EL (cell line): ENCODE measurements around the gene C7orf57.
"Not testable (repeated sequence)": the region's sequence is repeated elsewhere in the genome, so short reads cannot be mapped to it uniquely, and the experiment has no call there.

Experiments
- DNase-seq: peaks from one replicate; pipeline ENCODE4 v3.0.0-alpha.2; 2016

C7orf57 gene

GRCh38 chr7:48038815-48039506, 3.6 kb downstream of the C7orf57 start:
- no peak for DNase-seq

GRCh38 chr7:48040944-48041652, 5.8 kb downstream of the C7orf57 start:
- peak; percentile 16 for DNase-seq

GRCh38 chr7:48041653-48041970, 6.3 kb downstream of the C7orf57 start:
- DNase-seq: peak; percentile 77

GRCh38 chr7:48042216-48042615, 6.9 kb downstream of the C7orf57 start:
- DNase-seq: peak; percentile 50

DNA sequence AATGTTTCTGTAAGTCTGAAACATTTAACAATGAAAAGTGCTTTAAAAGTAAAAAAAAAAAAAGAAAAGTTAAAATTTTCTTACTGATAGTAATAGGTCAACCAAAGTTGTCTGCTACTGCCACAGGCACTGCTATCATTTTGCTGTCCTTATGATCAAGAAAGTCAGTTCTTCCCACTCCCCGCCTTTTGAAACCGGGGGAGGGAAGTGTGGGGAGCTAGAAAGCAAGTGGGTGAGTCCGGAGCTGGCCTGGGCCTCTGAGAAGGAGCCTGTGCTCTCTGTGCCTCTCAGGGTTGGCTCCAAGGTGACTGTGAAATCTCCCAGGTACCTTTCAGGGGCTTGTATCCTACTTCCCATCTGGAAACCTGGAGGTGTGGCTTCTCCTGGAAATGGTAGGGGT, 7.3 kb downstream of the C7orf57 start:
- DNase-seq: no peak

DNA sequence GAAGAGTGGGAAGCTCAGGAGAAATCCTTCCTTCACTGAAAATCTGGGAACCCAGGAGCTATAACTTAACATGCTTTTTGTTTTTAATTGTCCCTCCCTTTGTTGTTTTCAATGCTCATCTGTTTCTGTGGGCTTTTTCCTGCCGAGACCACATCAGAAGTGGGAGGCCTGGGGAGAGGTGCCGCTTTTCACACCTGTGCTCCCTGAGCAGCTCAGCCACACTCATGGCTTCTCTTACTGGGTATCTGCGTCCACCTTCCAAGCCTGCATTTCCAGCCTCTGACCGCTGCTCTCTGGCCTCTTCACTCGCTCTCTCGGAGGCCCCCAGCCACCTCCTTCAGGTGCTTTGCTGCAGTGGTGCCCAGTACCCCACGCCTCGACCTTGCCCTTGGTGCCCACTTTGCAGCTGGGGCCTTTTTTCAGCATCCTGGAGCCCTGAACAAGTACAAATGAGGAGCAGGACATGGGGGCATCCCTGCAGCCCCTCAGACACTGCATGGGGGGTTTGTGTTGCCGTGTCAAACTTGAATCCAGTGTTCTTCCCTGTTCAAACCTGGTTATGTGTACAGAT, 9.9 kb downstream of the C7orf57 start:
- no peak for DNase-seq

GRCh38 chr7:48046458-48046857, 11.1 kb downstream of the C7orf57 start:
- no peak for DNase-seq

DNA sequence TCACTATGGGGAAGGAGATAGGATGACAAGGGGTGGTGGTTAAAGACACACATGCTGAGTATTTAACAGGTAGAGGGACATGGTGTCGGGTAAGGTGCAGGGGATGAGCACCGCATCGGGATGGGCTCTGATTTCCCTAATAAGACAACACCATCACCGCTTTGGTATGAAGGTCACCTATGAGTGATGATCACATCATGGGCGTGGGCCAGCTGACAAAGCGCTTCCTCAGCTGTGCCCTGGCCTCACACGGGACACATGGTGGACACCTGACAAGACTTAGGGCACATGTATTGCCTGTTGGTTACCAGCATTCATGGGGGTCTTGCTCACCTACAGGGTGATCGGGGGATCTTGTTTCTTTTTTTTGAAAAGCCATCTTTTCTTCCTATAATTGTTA, 12.8 kb downstream of the C7orf57 start:
- DNase-seq: no peak

DNA sequence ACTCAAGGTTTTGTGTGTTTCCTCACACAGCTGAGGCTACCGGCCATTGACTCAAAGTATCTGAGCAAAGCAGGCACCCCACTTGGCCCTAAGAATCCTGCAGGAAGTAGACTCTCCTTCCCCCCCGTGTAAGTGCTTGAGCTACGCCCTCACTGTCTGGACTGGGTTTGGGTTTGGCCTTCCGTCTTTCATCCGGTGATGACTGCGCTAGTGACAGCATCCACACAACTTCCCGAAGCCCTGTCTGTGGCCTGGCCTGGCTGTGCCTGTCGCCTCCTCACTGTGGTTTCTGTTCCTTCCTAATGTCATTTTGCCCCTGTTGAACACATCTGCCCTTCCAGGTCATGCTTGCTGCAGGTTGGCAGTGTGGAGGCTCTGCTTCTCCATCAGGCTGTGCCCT, 14.5 kb downstream of the C7orf57 start:
- no peak for DNase-seq

- peak; percentile 76 for DNase-seq
These were observed 17.4 kb downstream of the C7orf57 start for GRCh38 chr7:48052748-48053147.

GRCh38 chr7:48053736-48054135, 18.4 kb downstream of the C7orf57 start:
- DNase-seq: no peak

DNA sequence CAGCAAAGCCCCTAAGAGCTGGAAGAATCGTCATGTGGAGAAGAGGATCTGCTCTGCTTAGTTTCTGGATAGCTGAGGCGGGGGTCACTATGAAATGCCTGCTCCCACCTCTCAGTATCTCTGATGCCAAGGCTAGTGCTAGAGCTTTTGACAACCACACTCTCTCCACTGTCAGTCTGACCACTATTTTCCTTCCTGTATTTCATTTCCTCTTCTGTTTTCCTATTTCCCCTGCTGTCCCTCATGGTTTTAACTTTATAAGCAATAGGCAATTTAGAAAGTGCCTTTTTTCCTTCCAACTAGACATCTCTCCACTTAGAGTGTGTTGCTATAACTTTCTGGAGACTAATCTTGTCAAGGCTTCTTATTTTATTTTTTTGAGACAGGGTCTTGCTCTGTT, 23.6 kb downstream of the C7orf57 start:
- no peak for DNase-seq

GRCh38 chr7:48059706-48060105, 24.4 kb downstream of the C7orf57 start:
- DNase-seq: no peak

DNA sequence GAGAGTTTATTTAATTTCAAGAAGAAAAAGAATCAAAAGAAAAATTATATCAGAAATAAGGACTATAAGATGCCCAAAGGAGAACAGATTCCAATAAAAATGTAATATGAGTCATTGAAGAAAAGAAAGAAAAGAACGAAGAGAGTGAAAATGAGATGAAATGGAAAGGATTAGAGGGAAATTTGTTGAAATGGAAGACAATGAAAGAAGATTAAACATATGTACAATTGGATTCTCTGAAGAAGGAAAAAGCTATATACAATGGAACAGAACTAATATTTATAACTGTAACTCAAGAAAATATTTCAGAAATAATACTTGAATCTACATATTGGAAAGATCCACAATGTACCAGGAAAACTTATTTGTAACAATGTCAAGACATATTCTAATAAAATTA, 28.6 kb downstream of the C7orf57 start:
- DNase-seq: no peak

DNA sequence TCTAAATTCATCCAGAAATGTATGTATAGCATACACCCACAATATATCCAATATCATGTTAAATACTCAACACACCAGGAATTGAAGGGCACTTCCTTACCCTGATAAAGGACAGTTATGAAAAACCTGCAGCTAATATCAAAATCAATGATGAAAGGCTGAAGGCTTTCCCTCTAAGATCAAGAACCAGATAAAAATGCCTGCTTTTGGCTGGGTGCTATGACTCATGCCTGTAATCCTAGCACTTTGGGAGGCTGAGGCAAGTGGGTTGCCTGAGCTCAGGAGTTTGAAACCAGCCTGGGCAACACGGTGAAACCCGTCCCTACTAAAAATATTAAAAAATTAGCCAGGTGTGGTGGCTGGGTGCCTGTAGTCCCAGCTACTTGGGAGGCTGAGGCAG, 32.1 kb downstream of the C7orf57 start:
- DNase-seq: peak; percentile 42

DNA sequence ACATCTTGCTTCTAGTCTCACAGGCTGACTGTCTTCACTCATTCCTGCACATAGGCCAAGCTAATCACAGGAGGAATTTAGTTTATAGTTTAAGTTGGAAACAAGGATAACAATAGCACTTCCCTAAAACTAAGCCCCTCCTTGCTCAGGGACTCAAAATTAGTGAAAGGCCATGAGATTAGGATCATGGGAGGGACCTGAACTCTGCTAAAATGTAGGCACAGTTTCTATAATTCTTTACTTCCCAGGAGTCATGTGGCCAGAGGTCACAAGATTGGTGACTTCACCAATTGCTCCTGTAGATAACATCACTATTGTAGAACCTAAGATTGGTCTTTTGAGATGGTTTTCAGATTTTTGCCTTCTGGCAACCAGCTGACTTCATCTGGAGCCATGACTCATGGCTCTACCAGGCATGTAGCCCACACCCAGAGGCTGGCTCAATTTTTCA, 38.9 kb downstream of the C7orf57 start:
- DNase-seq: peak; percentile 71

GRCh38 chr7:48077423-48077822, 42.1 kb downstream of the C7orf57 start:
- no peak for DNase-seq

GRCh38 chr7:48078470-48078869, 43.1 kb downstream of the C7orf57 start:
- DNase-seq: no peak

DNA sequence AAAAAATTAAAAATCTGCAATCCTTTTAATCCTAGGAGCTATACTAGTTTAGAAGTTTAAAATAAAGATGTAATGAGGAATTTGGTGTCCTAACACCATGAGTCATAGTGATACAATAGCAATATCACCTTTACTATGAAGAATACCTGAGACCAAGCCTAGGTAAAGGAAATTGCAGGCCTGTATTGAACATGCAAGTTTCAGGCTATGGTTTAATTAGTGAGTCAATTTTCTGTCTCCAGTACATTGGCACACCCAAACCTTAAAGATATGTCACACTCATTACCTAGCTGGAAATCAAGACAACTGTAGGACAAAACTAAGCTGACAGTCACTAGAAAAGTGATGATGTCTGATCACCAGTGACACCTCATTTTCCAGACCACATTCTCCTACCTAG, 47.0 kb downstream of the C7orf57 start:
- DNase-seq: not testable (repeated sequence)

DNA sequence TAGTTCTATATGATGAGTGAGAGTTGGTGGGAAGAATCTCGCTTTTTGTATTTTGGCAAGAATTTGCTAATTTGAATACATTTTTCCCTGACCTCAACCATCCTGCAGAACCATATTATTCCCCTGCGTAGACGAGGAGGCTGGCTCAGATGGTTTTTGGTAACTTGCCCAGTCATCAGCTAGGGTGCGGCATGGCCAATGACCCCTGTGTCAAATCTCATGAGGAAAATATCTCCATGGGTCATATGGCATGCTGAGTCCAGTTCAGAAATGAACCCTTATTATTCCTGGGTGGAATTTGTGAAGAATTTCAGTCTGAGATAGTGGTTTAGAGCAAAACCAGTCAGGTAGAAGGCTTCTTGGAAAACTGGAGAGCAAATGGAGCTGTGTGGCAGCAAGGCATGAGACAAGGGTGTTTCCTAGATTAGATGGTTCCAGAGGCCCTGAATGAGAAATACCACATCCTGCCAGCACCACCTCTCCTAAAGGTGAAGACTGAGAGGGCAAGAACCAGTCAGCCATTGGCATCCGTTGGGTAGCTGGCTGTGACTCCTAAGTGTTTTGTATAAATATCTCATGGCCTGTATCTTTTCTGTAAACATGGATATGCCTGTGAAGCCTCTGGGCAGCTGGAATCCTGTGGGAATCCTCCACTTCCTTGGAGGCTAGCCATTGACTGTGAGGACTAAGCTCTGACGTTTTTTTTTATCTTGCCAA, 47.9 kb downstream of the C7orf57 start:
- peak; percentile 77 for DNase-seq

DNA sequence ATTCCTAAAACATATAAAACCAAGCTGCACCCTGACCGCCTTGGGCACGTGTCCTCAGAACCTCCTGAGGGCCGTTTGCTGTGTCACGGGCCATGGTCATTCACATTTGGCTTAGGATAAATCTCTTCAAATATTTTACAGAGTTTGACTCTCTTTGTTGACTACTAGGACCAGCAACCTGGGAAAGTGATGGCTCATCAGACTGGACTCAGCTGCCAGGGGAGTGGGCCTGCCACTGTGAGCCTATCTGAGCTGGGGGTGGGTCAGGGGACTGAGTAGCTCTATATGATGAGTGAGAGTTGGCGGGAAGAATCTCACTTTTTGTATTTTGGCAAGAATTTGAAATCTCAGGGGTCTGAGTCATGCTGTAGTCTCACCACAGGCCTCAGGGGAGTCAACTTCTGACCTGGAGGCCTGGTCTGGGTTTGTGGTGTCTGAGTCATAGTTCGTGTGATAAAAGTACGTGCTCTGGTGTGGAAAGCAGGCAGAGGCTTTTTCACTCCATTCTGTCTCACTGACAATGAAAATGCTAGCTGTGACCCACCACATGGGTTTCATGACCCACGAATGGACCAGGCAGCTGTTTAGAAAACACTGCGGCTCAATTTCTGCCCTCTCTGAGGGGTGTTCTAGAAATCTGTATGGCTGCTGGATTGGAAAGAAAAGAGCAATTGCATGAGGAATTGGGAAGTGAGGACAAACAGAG, 49.5 kb downstream of the C7orf57 start:
- DNase-seq: peak; percentile 99

DNA sequence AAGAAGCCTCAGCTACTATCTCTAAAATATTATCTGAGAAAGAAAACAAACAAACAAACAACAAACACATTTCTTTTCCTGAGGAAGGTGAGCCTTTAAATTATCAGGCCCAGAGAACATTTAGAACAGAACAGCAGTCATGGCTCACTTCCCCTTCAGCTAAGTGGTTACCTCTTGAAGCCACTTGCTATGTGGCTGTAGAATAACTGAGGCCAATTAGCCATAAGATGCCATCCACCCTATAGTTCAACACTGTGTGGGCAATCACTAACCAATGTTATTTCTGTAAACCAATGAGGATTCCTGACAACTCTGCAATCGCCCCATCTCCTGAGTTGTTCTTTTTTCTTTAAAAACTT, 50.1 kb downstream of the C7orf57 start:
- no peak for DNase-seq

- DNase-seq: no peak
These were observed 50.6 kb downstream of the C7orf57 start for GRCh38 chr7:48085942-48086341.
